HG03442 (cell line): ENCODE data around the gene TWF2.

Experiments used
- ATAC-seq: cut with Tn5 transposase; IDR thresholded peaks from one replicate; pipeline ENCODE4 v1.9.1; 2021; ENCODE audit warnings: mild to moderate bottlenecking, moderate library complexity; ENCODE audit not compliant: unreplicated experiment

Gene TWF2

GRCh38 chr3:52204337-52205073, 34.5 kb downstream of the TWF2 start:
- no peak for ATAC-seq

GRCh38 chr3:52203701-52204100, 35.3 kb downstream of the TWF2 start:
- no peak for ATAC-seq

- no peak for ATAC-seq
These were observed 36.4 kb downstream of the TWF2 start for GRCh38 chr3:52202384-52203077.

GRCh38 chr3:52200981-52201679, 37.8 kb downstream of the TWF2 start:
- ATAC-seq, result no peak

GRCh38 chr3:52198643-52199608, 40.0 kb downstream of the TWF2 start:
- no peak for ATAC-seq

GRCh38 chr3:52197842-52198625, 40.9 kb downstream of the TWF2 start, which contains the start of gene ALAS1:
TSS of gene ALAS1 (plus strand) at chr3:52198160. CDS start at chr3:52199242, 1,082 bp downstream.
- ATAC-seq, result peak; percentile 76

- no peak for ATAC-seq
These were observed 41.5 kb downstream of the TWF2 start for GRCh38 chr3:52197499-52197841.

- no peak for ATAC-seq
These were observed 42.0 kb downstream of the TWF2 start for GRCh38 chr3:52196977-52197376.

GRCh38 chr3:52195823-52196331, 43.1 kb downstream of the TWF2 start:
- no peak for ATAC-seq

- no peak for ATAC-seq
These were observed 43.7 kb downstream of the TWF2 start for GRCh38 chr3:52195291-52195597.

- no peak for ATAC-seq
These were observed 44.3 kb downstream of the TWF2 start for GRCh38 chr3:52194485-52195290.

GRCh38 chr3:52193065-52193464, 45.9 kb downstream of the TWF2 start:
- ATAC-seq, result no peak

GRCh38 chr3:52191663-52192062, 47.3 kb downstream of the TWF2 start:
- ATAC-seq, result no peak

- ATAC-seq, result no peak
These were observed 48.5 kb downstream of the TWF2 start for GRCh38 chr3:52190294-52191074.

GRCh38 chr3:52188556-52188955, 50.4 kb downstream of the TWF2 start:
- no peak for ATAC-seq

- ATAC-seq, result no peak
These were observed 52.2 kb downstream of the TWF2 start for GRCh38 chr3:52186729-52187128.

- ATAC-seq, result no peak
These were observed 53.1 kb downstream of the TWF2 start for GRCh38 chr3:52185837-52186236.

- no peak for ATAC-seq
These were observed 53.6 kb downstream of the TWF2 start for GRCh38 chr3:52185311-52185710.
